CD4-positive, alpha-beta T cell treated with Interleukin-4 for 4 hours (primary cell): ENCODE data around the gene CHAT.

Source experiments
- DNase-seq: peaks from one replicate; pipeline ENCODE4 v3.0.0-alpha.2; 2020

CHAT gene

GRCh38 chr10:49597426-49598163, 16.2 kb upstream of the CHAT start:
- DNase-seq: no peak

- no peak for DNase-seq
These were observed 15.5 kb upstream of the CHAT start for GRCh38 chr10:49598164-49598856.

GRCh38 chr10:49598986-49599385, 14.9 kb upstream of the CHAT start:
- no peak for DNase-seq

GRCh38 chr10:49599546-49599945, 14.3 kb upstream of the CHAT start:
- DNase-seq: no peak

- DNase-seq: no peak
These were observed 13.8 kb upstream of the CHAT start for GRCh38 chr10:49600046-49600445.

- no peak for DNase-seq
These were observed 12.9 kb upstream of the CHAT start for GRCh38 chr10:49600781-49601400.

GRCh38 chr10:49601857-49602256, 12.0 kb upstream of the CHAT start:
- DNase-seq: no peak

GRCh38 chr10:49602380-49603023, 11.3 kb upstream of the CHAT start:
- DNase-seq: no peak

- DNase-seq: no peak
These were observed 8.5 kb upstream of the CHAT start for GRCh38 chr10:49605216-49605938.

GRCh38 chr10:49605939-49606509, 7.8 kb upstream of the CHAT start:
- no peak for DNase-seq

GRCh38 chr10:49606981-49607535, 6.8 kb upstream of the CHAT start:
- DNase-seq: peak; percentile 53

GRCh38 chr10:49608166-49609005, 5.5 kb upstream of the CHAT start:
- DNase-seq: no peak

- no peak for DNase-seq
These were observed 4.9 kb upstream of the CHAT start for GRCh38 chr10:49609006-49609282.

- DNase-seq: no peak
These were observed 4.3 kb upstream of the CHAT start for GRCh38 chr10:49609283-49610113.

GRCh38 chr10:49610114-49610457, 3.8 kb upstream of the CHAT start, which contains the start of gene SLC18A3:
Gene SLC18A3 (plus strand): TSS chr10:49610310. CDS start chr10:49610741, 431 bp downstream.
- no peak for DNase-seq

- DNase-seq: no peak
These were observed 3.2 kb upstream of the CHAT start for GRCh38 chr10:49610458-49611165.

GRCh38 chr10:49611166-49611815, 2.5 kb upstream of the CHAT start:
- DNase-seq: no peak

GRCh38 chr10:49611816-49612512, 1.9 kb upstream of the CHAT start:
- no peak for DNase-seq
